PC-9 (cell line): ENCODE data around the gene NAXD.

Source experiments
- CTCF ChIP-seq: fragments of 200-600 bp; sonication (generic); conservative IDR thresholded peaks from 2 replicates; pipeline ENCODE4 v1.6.1; 2017; ENCODE audit warnings: mixed run types, antibody characterized with exemption, mild to moderate bottlenecking, moderate library complexity
- EZH2 ChIP-seq: fragments of 200-600 bp; sonication (generic); IDR thresholded peaks from 2 replicates; pipeline ENCODE4 v1.8.0; 2017; ENCODE audit warnings: antibody characterized with exemption, low read depth

GRCh38 chr13:110643768-110644421 is 28.6 kb downstream of the NAXD start:
- no peak for TF ChIP-seq EZH2
- TF ChIP-seq CTCF, result no peak
